H9 (cell line): ENCODE results near the gene PEMT. TPM values are rescaled to one million over a fixed set of nuclear protein-coding genes. Genes with fewer than 3 reads are reported as not detected.
A peak's percentile ranks its signal among the peaks of the same experiment; 100 is the strongest.

Experiments used
- DNase-seq: peaks from one replicate; pipeline ENCODE4 v3.0.0-alpha.2; 2017
- H2AFZ ChIP-seq: one replicate; pipeline ENCODE4 v1.6.1; 2013; ENCODE audit warnings: mild to moderate bottlenecking, low read length, control low read depth, moderate library complexity
- H2AK5ac ChIP-seq: 2 replicates; pipeline ENCODE4 v1.6.1; 2013; ENCODE audit warnings: low read length, control low read depth, mixed read lengths; ENCODE audit not compliant: insufficient read length
- H2BK120ac ChIP-seq: one replicate; pipeline ENCODE4 v1.6.1; 2013; ENCODE audit warnings: low read depth, mild to moderate bottlenecking, low read length, control low read depth, inconsistent platforms; ENCODE audit not compliant: poor library complexity, severe bottlenecking
- H2BK12ac ChIP-seq: 2 replicates; pipeline ENCODE4 v1.6.1; 2013; ENCODE audit warnings: low read length, control low read depth, mixed read lengths, low read depth; ENCODE audit not compliant: insufficient read length
- H2BK15ac ChIP-seq: 2 replicates; pipeline ENCODE4 v1.6.1; 2013; ENCODE audit warnings: low read depth, low read length, control low read depth
- H2BK20ac ChIP-seq: one replicate; pipeline ENCODE4 v1.6.1; 2013; ENCODE audit warnings: low read depth, mild to moderate bottlenecking, low read length, control low read depth, inconsistent platforms; ENCODE audit not compliant: poor library complexity, severe bottlenecking
- H2BK5ac ChIP-seq: 2 replicates; pipeline ENCODE4 v1.6.1; 2013; ENCODE audit warnings: low read length, control low read depth, mixed read lengths; ENCODE audit not compliant: insufficient read length
- H3K14ac ChIP-seq: 2 replicates; pipeline ENCODE4 v1.6.1; 2013; ENCODE audit warnings: low read length, control low read depth; ENCODE audit not compliant: insufficient read depth
- H3K18ac ChIP-seq: 2 replicates; pipeline ENCODE4 v1.6.1; 2013; ENCODE audit warnings: low read depth, mild to moderate bottlenecking, mixed read lengths, low read length, control low read depth; ENCODE audit not compliant: insufficient read length
- H3K23ac ChIP-seq: 2 replicates; pipeline ENCODE4 v1.6.1; 2013; ENCODE audit warnings: low read length, control low read depth, mixed read lengths, low read depth; ENCODE audit not compliant: insufficient read length
- H3K23me2 ChIP-seq: 2 replicates; pipeline ENCODE4 v1.6.1; 2013; ENCODE audit warnings: low read depth, mild to moderate bottlenecking, mixed read lengths, low read length, control low read depth; ENCODE audit not compliant: insufficient read length, poor library complexity, severe bottlenecking
- H3K27ac ChIP-seq: 2 replicates; pipeline ENCODE4 v1.5.1; 2013; ENCODE audit warnings: low read length, control low read depth, mixed read lengths, low read depth; ENCODE audit not compliant: insufficient read length
- H3K27me3 ChIP-seq: 2 replicates; pipeline ENCODE4 v1.6.1; 2013; ENCODE audit warnings: low read length, control low read depth, inconsistent platforms; ENCODE audit not compliant: insufficient read depth
- H3K4ac ChIP-seq: 2 replicates; pipeline ENCODE4 v1.6.1; 2013; ENCODE audit warnings: low read depth, mild to moderate bottlenecking, control low read depth, inconsistent platforms, low read length, moderate library complexity
- H3K4me1 ChIP-seq: 2 replicates; pipeline ENCODE4 v1.6.1; 2013; ENCODE audit warnings: low read length, control low read depth, inconsistent platforms; ENCODE audit not compliant: insufficient read depth
- H3K4me2 ChIP-seq: 2 replicates; pipeline ENCODE4 v1.6.1; 2013; ENCODE audit warnings: low read length, control low read depth, mixed read lengths; ENCODE audit not compliant: insufficient read length, insufficient read depth
- H3K56ac ChIP-seq: 2 replicates; pipeline ENCODE4 v1.6.1; 2013; ENCODE audit warnings: low read depth, mild to moderate bottlenecking, mixed read lengths, low read length, control low read depth; ENCODE audit not compliant: insufficient read length
- H3K79me1 ChIP-seq: 2 replicates; pipeline ENCODE4 v1.6.1; 2013; ENCODE audit warnings: low read depth, mild to moderate bottlenecking, moderate library complexity, low read length, control low read depth, inconsistent platforms; ENCODE audit not compliant: insufficient read depth, poor library complexity, severe bottlenecking
- H3K79me2 ChIP-seq: 2 replicates; pipeline ENCODE4 v1.6.1; 2013; ENCODE audit warnings: low read length, control low read depth, inconsistent platforms; ENCODE audit not compliant: insufficient read depth
- H3K9ac ChIP-seq: 2 replicates; pipeline ENCODE4 v1.6.1; 2013; ENCODE audit warnings: low read length, control low read depth, mixed read lengths; ENCODE audit not compliant: insufficient read length; ENCODE audit errors: extremely low read depth
- H3K9me3 ChIP-seq: one replicate; pipeline ENCODE4 v1.6.1; 2013; ENCODE audit warnings: low read depth, low read length, inconsistent platforms; ENCODE audit not compliant: control insufficient read depth
- H3T11ph ChIP-seq: one replicate; pipeline ENCODE4 v1.6.1; 2013; ENCODE audit warnings: mild to moderate bottlenecking, low read length, control low read depth, inconsistent platforms
- H4K20me1 ChIP-seq: one replicate; pipeline ENCODE4 v1.6.1; 2013; ENCODE audit not compliant: control insufficient read depth, insufficient read length, insufficient read depth
- H4K5ac ChIP-seq: 2 replicates; pipeline ENCODE4 v1.6.1; 2013; ENCODE audit warnings: low read depth, mild to moderate bottlenecking, mixed read lengths, low read length, control low read depth; ENCODE audit not compliant: insufficient read length
- H4K8ac ChIP-seq: replicated peaks from 2 replicates; pipeline ENCODE4 v1.6.1; 2013; ENCODE audit warnings: low read length, control low read depth, mixed read lengths, low read depth; ENCODE audit not compliant: insufficient read length
- H4K91ac ChIP-seq: 2 replicates; pipeline ENCODE4 v1.6.1; 2013; ENCODE audit warnings: low read depth, mild to moderate bottlenecking, moderate library complexity, mixed read lengths, low read length, control low read depth; ENCODE audit not compliant: insufficient read length
- H3K27ac Mint-ChIP-seq, 3 experiments: 2 replicates in 2 of 3; 3 replicates in 1 of 3; pipeline ENCODE4 v1.8.0; 2020 to 2021; ENCODE audit warnings: mixed read lengths in 3 of 3, mild to moderate bottlenecking in 1 of 3, moderate library complexity in 1 of 3
- H3K27me3 Mint-ChIP-seq: 2 replicates; pipeline ENCODE4 v1.8.0; 2021; ENCODE audit warnings: low read depth, mild to moderate bottlenecking, moderate library complexity, mixed read lengths
- H3K36me3 Mint-ChIP-seq, 3 experiments: 2 replicates in 2 of 3; 3 replicates in 1 of 3; pipeline ENCODE4 v1.8.0; 2020 to 2021; ENCODE audit warnings: low read depth in 3 of 3, mixed read lengths in 3 of 3; ENCODE audit not compliant: insufficient read depth in 1 of 3
- H3K4me1 Mint-ChIP-seq, 2 experiments: 2 replicates each; pipeline ENCODE4 v1.8.0; 2020; ENCODE audit warnings: mixed read lengths in 2 of 2
- H3K4me3 Mint-ChIP-seq, 2 experiments: 2 replicates in 1 of 2; 3 replicates in 1 of 2; pipeline ENCODE4 v1.8.0; 2020 to 2021; ENCODE audit warnings: mild to moderate bottlenecking in 2 of 2, mixed read lengths in 2 of 2, moderate library complexity in 1 of 2
- H3K9me3 Mint-ChIP-seq, 2 experiments: 2 replicates in 1 of 2; 3 replicates in 1 of 2; pipeline ENCODE4 v1.8.0; 2020; ENCODE audit warnings: mild to moderate bottlenecking in 2 of 2, mixed read lengths in 2 of 2, moderate library complexity in 1 of 2
- CTCF ChIP-seq: fragments of 200-600 bp; sonication (generic); conservative IDR thresholded peaks from 3 replicates; pipeline ENCODE4 v1.8.0; 2021; ENCODE audit warnings: antibody characterized with exemption, mild to moderate bottlenecking
- WGBS: extraction: QIAGEN DNeasy Blood & Tissue Kit; methylation state at CpG from one replicate; pipeline ENCODE4 v1.1.7; 2013; ENCODE audit warnings: missing lambda C conversion rate, low lambda C conversion rate, mixed read lengths; ENCODE audit not compliant: insufficient read length; ENCODE audit errors: extremely low coverage; 5-methylcytosine and 5-hydroxymethylcytosine counted together
- total RNA-seq: library from RNA; stranded (reverse); gene quantifications from 2 replicates; pipeline ENCODE4 v1.2.1, GENCODE V29; 2021

Gene PEMT
- total RNA-seq, 1 experiment from 2014 or later = 63.2 TPM

DNA sequence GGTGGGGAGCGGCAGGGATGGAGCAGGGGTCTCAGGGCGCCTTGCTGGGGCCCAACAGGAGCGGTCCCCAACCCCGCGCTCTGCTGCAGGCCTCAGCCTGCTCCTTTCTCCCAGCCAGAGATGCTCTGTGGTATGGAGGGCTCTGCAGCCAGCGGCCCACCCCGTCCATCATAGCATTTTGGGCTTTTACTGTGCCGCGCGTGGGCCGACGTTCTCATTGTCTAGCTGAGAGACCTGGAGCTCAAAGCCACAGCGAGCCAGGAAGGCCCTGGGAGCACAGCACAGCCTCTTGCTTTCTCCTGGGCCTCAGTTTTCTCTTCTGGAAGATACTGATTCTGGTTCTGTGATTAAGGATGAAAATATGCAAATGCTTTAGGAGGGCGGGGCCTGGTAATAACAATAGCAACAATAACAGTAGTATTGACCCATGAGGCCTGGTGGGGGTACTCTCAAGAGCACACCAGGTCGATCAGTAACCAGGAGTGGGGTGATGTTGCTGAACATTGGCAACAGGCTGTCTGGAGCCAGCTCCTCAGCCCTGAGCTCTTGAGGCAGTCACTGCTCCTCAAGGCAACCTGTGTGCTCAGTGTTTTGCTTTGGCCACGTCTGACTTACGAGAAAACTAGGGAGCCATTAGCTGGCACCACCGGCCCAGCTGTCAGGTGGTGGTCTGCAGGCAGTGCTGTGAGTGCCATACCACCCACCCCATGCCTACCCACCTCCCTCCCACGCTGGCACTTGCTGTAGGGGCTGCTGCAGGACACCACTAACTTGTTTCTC, 94.3 kb downstream of the PEMT start:
- peak; percentile 18; the same call in 1 of the 3 replicates for TF ChIP-seq CTCF

More for the DNA sequence above, 94.3 kb downstream of the PEMT start:
- Histone ChIP-seq H4K8ac (no peak overlapping the region), H3K79me1 (no peaks in the 10 kb centered on the region), H3K18ac (no peak overlapping the region), H3K4ac (no peak overlapping the region), H2AFZ (no peak overlapping the region), H3K79me2 (no peaks in the 10 kb centered on the region), H3K23me2 (peaks cover 21% of the 10 kb centered on the region), H2AK5ac (no peak overlapping the region), H3K4me1 (peaks cover 3% of the 10 kb centered on the region; the same call in 1 of the 2 replicates), H2BK120ac (no peak overlapping the region), H3K14ac (no peak overlapping the region; the same call in 1 of the 2 replicates), H4K20me1 (no peaks in the 10 kb centered on the region), H2BK12ac (no peak overlapping the region), H2BK20ac (no peak overlapping the region), H3K9ac (no peak overlapping the region), H3K27ac (no peak overlapping the region), H2BK5ac (no peak overlapping the region), H3K23ac (no peak overlapping the region), H3K9me3 (no peaks in the 10 kb centered on the region), H3T11ph (no peak overlapping the region), H3K4me2 (peak overlapping the region; percentile 43), H3K27me3 (peaks cover 8% of the 10 kb centered on the region; the same call in 1 of the 2 replicates), H4K91ac (no peak overlapping the region), H4K5ac (no peak overlapping the region), H2BK15ac (no peak overlapping the region), H3K56ac (no peak overlapping the region)
- H3K27me3 Mint-ChIP-seq = peaks cover 48% of the 10 kb centered on the region
- peak overlapping the region; percentile 30 to 55 for H3K4me3 Mint-ChIP-seq
- H3K36me3 Mint-ChIP-seq = peaks cover 2 to 6% (median 5%) of the 10 kb centered on the region in 3 experiments
- no peaks in the 10 kb centered on the region; a peak in 1 of 5 replicates for H3K9me3 Mint-ChIP-seq
- WGBS = no CpG with 5 or more reads among the region's 19 CpGs
- H3K27ac Mint-ChIP-seq = no peak overlapping the region
- peak; percentile 29 for DNase-seq
- H3K4me1 Mint-ChIP-seq = peaks cover 30 to 32% of the 10 kb centered on the region in 2 experiments
